HG03439 (cell line): ENCODE results near the gene MAP6.

Source experiments
- ATAC-seq: cut with Tn5 transposase; IDR thresholded peaks from one replicate; pipeline ENCODE4 v1.9.1; 2021; ENCODE audit warnings: mild to moderate bottlenecking, moderate library complexity; ENCODE audit not compliant: unreplicated experiment

Gene MAP6

DNA sequence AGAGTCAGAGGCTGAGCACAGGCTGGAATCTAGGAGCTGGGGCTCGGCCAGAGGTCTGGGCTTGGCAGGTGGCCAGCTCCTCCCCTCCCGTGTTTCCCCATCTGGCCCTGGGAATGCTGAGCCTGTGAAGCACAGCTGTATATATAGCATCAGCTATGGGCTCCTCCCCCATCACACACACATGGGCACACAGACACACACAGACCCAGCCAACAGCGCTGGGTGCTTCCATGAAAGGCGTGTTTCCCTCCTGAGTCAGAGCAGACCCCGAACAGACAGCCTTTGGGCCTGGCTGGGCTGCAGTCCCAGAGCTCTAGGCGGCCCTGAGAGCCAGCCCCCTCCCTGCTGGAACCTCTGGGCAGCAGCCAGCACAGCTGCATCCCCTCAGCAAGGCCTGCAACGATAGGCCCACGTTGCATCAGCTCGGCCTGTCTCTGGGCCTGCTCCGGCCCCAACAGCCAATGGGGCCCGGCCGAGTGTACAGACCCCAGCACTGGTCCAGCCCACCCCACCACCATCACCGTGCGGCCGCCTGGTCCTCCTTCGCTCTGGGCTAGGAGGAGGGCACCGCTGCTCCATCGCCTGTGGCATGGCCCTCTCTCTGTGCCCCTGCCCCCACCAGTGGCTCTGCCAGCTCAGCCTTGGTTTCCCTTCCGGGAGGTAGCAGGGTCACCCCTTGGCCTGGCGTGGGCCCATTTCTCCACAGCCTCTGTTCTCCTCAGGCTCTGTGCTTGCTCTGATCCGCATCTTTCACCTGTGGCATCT is 114.4 kb downstream of the MAP6 start:
- ATAC-seq: no peak

DNA sequence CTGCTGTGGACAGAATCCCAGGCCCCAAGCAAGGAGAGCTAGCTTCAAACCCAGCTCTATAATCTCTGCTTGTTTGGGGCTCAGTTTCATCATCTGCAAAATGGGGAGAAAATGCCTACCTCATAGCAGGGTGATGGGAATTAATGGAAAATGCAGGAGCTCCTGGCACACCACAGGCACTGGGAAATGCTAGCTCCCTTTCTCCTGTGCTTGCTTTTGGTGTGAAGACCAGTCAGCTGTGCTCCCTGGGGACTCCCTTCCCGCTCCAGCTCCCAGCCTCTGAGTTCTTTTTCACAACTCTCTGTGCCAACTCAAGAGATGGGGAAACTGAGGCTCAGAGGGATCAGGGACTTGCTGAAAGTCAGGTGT is 115.0 kb downstream of the MAP6 start:
- ATAC-seq: no peak

DNA sequence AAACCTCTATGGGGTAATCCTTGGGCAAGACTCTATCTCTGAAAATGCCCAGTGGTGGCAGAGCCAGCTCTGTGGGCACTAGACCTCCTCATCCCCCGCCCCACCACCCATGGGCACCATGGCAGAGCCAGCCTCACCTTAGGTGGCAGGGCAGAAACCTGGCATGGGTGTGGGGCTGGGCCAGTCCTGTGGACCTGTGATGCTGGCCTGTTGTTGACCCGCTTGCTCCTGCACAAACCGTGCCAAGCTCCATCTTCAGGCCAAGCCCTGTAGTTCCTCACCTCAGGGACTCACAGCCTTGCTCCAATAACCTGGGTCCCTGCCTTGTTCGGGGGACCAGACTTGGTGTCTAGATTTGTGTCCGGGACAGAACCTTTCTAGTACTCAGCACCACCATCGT is 115.7 kb downstream of the MAP6 start:
- ATAC-seq: no peak

DNA sequence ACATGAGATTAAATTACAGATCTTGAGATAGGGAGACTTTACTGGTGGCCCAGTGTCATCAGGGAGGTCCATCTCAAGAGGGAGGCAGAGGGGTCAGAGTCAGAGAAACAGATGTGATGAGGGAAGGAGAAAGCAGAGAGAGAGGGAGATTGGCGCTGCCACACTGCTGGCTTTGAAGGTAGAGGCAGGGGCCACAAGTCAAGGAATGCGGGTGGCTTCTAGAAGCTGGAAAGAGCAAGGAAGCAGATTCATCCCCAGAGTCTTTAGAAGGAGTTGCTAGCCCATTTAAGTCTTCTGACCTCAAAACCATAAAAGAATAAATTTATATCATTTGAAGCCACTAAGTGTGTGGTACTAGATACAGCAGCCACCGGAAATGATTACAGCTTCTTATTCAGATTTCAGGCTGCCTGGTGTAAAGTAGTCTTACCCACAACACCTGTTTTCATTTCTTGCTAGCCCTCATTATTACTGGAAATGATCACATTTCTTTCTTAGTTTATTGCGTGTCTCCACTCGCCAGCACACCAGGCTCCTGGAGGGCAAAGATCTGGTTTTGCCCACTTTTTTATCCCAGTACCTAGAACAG is 119.4 kb downstream of the MAP6 start:
- no peak for ATAC-seq

DNA sequence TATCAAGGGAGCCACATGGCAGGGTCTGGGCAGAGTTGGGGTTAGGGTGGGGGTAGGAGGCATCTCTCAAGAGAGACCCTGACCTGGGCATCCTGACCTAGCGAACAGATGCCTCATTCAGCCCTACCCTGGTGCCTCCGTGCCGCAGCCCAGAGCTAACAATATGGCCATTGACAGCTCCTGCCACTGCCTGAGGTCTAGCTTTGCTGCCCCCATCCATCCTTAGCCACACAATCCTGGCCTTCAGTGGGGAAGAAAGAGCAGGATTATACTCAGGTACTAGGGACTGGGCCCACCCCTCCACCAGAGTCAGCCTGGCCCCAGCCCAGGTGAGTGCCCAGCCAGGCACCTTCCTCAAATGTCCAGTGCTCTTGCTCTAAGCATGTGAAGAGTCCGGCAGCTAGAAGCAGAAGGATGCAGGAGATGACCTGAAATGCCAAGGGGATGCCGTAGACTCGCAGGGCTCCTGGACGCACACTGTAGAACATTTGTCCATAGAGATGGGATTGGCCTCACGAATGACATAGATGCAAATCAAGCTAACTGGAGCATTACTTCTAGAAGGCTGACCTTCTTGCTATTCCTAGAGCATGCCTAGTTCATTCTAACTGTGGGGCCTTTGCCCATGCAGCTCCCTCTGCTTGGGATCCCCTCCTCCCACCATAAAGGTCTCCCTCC is 120.1 kb downstream of the MAP6 start:
- no peak for ATAC-seq

DNA sequence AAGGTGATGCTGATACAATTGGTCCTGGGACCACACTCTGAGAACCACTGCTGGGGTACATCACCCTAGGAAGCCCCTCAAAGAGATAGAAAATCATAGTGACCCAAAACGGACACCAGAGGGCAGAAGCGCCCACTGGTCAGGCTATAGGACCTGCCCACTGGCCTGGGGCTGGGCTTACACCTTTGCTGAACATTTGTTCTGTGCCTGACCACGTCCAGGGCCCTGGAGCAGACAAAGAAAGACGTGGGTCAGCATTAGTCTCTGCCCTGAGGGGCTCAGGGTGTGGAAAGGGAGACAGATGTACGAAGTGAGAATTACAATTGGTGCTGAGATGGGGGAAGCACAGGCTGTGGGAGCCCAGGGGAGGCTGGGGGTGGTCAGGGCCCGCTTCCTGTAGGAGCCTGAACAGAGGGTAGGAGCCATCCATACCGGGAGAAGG is 121.2 kb downstream of the MAP6 start:
- ATAC-seq: no peak

DNA sequence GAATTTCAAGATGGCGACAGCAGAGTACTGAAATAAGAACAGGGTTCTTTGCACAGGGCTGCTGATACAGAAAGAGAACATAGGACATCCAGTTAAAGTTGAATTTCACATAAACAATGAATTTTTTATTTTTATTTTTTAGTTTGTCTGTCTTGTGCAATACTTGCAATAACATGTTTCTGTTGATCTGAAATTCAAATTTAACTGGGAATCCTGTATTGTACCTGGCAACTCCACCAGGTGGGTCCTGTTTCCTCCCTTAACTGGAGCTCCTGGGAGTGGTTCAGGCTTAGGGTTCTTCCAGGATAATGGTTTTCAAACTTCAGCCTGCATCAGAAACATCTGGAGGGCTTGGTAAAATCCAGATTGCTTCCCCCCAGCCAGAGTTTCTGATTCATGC is 121.7 kb downstream of the MAP6 start:
- no peak for ATAC-seq

DNA sequence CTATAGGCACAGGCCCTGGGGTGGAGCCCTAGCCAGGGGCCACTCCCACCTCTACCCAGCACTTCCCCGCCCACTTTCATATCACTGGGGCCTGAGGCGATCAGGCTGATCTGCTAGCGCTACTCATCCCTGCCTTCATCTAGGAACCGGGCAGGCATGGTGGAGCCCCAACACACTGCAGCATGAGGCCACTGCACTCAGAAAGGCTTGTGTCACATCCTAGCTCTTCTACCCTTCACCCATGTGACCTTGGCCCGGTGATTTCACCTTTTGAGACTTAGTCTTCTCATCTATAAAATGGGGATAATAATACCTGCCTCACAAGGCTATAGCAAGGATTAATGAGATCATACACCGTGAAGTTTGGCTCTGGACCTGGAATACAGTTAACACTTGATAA is 125.0 kb downstream of the MAP6 start:
- ATAC-seq: no peak

DNA sequence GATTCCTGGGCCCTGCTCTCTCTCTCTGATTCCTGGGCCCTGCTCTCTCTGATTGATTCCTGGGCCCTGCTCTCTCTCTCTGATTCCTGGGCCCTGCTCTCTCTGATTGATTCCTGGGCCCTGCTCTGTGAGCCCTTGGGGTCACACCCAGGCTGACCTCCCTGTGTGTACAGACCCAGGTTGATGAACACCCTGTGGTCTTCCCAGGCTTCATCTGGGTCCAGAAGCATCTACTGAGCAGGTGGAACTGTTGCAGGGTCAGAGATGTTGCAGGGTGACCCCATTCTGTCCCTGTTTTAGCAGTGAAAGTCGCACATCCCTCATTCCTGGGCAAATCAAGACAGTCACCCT is 126.8 kb downstream of the MAP6 start:
- ATAC-seq: no peak

DNA sequence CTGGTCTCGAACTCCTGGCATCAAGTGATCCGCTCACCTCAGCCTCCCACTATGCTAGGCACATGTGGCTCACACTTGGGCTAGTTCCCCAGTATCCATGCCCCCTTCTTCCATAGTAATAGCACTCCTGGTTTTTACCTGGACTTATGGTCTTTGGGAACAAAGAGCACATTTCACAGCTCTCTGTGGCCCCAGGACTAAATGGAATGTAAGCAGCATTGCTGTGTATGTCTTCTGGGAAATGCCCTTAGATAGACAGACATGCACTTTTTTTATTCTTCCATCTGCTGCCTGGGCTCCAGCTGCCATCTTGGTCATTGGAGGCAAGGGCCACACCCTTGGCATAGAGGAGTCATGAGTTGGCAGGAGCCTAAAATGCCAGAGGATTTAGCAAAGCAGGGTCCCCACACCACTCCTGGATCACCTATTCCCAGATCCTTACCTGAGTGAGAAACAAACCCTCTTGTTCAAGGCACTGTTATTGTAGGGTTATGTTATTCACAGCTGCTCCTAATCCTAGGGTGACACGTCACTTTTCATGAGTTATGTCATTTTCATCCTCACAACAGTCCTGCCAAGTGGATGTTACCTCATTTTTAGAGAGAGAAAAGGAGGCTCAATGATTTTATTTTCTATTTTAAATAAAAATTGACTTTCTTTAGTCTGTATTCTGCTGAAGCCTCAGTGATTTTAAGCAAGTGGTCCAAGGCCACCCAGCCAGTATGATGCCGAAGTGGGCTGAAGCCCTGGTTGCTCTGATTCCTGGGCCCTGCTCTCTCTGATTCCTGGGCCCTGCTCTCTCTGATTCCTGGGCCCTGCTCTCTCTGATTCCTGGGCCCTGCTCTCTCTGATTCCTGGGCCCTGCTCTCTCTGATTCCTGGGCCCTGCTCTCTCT is 127.4 kb downstream of the MAP6 start:
- no peak for ATAC-seq

DNA sequence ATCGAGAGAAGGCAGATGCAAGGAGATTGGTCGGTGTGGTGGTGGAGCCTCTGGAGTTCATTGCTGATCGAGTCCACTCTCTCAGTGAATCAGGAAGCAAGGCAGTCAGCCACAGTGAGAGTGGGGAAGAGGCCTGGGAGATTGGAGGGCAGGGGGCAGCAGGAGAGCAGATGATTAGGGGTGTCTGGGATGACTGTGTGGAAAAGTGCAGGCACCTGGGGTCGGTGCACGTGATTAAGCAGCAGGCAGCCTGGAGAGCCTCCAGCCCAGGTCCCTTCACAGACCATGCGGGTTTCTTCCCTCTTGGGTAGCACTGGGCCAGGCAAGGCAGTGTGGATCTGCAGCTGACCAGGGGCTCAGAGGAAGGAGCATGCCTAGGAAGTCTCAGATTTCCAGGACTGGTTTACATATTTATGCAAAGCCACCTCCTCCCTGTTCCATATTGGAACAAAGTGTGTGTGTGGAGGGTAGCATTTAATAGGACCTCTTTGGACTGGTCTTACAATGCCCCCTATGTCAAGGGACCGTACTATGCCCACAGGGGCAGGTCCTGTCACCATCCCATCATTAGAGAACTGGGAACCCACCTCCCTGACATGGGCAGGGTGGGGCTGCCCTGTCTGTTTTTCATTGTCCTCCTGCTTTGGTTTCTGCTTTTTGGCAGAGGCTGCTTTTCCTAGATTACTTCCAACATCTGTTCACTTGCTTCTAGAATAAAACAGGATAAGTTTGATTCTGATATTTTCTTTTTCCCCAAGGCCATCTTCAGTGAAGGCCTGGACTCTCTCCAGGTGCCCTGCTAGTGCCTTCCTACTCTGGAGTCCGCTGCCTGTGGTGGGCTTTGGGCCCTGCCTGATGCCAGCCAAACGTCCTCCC is 129.1 kb downstream of the MAP6 start:
- ATAC-seq: no peak

DNA sequence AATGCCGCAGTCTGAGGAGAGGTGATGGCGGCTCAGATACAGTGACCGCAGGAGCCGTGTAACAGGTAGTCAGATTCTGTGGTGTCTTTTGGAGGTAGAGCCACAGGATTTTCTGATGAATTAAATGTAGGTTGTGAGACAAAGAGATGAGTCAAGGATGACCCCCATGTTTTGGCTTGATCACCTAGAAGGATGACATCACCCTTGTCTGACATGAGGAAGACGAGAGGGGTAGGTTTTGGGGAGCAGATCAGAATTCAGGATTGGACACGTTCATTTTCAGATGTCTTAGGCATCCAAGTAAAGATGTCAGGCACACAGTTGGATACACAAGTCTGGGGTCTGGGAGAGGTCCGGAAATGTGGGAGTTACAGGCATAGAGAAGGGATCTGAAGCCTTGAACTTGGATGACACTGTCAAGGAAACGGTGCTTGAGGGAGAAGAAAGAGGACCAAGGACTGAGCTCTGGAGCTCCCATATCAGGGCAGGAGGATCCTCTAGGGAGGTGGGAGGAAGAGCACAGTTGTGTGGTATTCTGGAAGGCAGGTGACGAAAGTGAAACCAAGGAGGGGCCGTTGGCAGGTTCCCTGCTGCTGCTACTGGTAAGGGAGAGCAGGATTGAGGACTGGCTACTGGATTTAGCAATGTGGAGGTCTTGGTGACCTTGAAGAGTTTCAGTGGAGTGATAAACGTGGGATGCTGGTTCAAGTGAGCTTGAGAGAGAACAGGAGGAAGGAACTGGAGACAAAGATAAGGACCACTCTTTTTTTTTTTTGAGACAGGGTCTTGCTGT is 130.5 kb downstream of the MAP6 start:
- ATAC-seq: no peak

DNA sequence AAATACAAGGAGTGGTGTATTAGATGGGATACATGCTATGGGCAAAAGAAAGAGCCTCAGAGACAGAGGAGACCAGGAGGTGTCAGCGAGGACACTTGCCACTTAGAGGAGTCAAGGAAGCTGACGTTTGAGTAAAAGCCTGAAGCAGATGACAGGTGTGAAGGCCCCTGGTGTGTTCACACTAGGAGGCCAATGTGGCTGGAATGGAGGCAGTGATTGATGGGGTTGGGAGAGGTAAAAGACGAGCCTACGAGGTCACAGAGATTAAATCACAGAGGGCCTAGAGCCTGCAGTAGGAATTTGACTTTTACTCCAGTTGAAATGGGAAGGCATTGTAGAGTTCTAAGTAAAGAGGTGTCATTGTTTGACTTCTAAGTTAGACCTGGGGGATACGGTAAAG is 131.1 kb downstream of the MAP6 start:
- no peak for ATAC-seq
